NCI-H2081 treated with DMSO at 0.1 percent for 48 hours (cell line): Measurements from ENCODE around the gene NOX3.

Source experiments
- DNase-seq: peaks from one replicate; lab custom pipeline; 2025; lab: John Stamatoyannopoulos, UW

Gene NOX3

GRCh38 chr6:155434096-155434495, 21.5 kb downstream of the NOX3 start:
- DNase-seq: no peak

- no peak for DNase-seq
Measured at GRCh38 chr6:155432293-155432692, 23.3 kb downstream of the NOX3 start.

- no peak for DNase-seq
Measured at GRCh38 chr6:155429321-155429893, 26.2 kb downstream of the NOX3 start.

- no peak for DNase-seq
Measured at GRCh38 chr6:155426408-155426945, 29.2 kb downstream of the NOX3 start.

GRCh38 chr6:155424181-155424580, 31.5 kb downstream of the NOX3 start:
- DNase-seq: no peak

GRCh38 chr6:155422635-155423034, 33.0 kb downstream of the NOX3 start:
- no peak for DNase-seq

GRCh38 chr6:155420492-155420891, 35.1 kb downstream of the NOX3 start:
- no peak for DNase-seq

GRCh38 chr6:155419161-155419560, 36.5 kb downstream of the NOX3 start:
- DNase-seq: no peak

GRCh38 chr6:155418017-155418761, 37.5 kb downstream of the NOX3 start:
- DNase-seq: no peak

- no peak for DNase-seq
Measured at GRCh38 chr6:155417454-155417853, 38.2 kb downstream of the NOX3 start.

- no peak for DNase-seq
Measured at GRCh38 chr6:155415953-155416352, 39.7 kb downstream of the NOX3 start.

GRCh38 chr6:155414049-155414448, 41.6 kb downstream of the NOX3 start:
- DNase-seq: no peak

- no peak for DNase-seq
Measured at GRCh38 chr6:155412335-155412734, 43.3 kb downstream of the NOX3 start.

GRCh38 chr6:155411154-155412052, 44.2 kb downstream of the NOX3 start:
- no peak for DNase-seq

- DNase-seq: no peak
Measured at GRCh38 chr6:155409391-155409790, 46.2 kb downstream of the NOX3 start.

- DNase-seq: no peak
Measured at GRCh38 chr6:155408981-155409380, 46.7 kb downstream of the NOX3 start.

- no peak for DNase-seq
Measured at GRCh38 chr6:155408231-155408630, 47.4 kb downstream of the NOX3 start.

GRCh38 chr6:155406801-155407200, 48.8 kb downstream of the NOX3 start:
- no peak for DNase-seq

GRCh38 chr6:155404937-155405336, 50.7 kb downstream of the NOX3 start:
- DNase-seq: no peak

- no peak for DNase-seq
Measured at GRCh38 chr6:155402656-155403304, 52.9 kb downstream of the NOX3 start.

GRCh38 chr6:155400654-155400965, 55.0 kb downstream of the NOX3 start:
- DNase-seq: no peak
